RCC 7860 (cell line): ENCODE data around the gene IFNA5.

Source experiments
- DNase-seq: peaks from one replicate; pipeline ENCODE4 v3.0.0-alpha.2; 2015; ENCODE audit warnings: low spot score
- FAIRE-seq: peaks from 2 replicates; lab custom pipeline; 2012; peaks lifted over from hg19 to GRCh38; lab: Jason Lieb, UNC

Gene IFNA5

DNA sequence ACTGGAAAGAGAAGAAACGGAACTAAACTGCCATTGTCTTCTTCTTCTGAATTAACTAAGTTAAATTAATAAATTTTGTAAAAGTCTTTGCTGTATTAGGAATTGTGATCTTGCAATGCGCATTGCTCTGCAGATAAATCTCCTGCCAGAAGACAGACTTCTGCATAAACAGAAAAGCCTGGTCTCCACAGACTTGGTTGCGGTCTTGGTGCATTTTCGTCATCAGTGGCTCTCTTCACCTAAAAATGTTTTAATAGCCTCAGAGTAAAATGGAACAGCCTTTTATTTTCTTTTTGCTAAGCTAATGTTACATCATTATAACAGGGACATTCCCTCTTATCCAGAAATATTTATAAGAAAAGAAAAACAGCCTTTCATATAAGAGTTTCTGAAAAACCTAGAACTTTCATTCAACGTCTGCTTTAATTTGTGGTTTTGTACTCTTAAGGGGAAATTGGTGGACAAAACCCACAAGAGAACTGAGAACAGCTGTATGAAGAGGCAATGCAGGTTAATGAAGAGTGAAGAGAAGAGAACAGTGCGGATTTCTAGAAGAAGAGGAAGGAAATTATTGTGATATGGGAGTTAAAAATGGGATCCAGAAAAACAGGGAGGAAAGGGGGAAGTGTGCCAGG, 10.1 kb downstream of the IFNA5 start:
- FAIRE-seq (no peak), DNase-seq (no peak)

DNA sequence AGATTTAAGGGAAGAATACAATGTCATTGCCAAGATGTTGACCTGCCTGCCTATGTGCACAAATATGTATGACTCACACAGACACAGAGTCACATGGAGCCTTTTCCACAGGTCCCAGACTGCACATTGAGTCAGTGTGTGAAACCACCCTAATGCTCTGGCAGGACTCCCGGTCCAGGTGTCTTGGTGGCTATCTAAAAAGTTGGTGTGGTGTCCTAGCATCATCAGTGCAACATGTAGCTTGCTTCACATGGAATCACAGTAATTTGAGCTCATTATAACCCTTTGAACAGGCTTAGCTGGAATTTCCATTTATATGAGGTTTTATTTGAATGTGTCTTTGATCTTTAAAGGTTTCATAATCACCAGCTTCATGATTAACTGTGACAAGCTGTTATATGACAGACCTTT, 10.7 kb downstream of the IFNA5 start:
- peak; percentile 36 for DNase-seq

DNA sequence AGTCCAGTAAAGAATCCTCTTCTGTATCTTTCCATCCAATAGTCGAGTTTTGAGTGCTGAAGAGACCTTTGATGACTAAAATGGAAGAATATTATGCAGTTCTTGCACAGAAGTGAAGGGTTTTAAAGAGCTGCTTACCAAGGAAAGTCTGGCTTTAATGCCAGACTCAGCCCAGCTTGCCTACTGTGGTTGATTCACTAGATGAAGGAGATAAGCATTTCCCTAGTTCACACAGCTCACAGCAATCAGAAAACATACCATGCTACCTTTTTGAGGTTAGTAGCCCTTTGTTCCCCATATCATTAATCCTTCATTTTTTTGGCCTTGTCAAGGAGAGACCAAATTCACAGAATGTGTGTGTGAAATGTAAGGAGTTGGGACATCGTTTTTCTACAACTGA, 15.3 kb downstream of the IFNA5 start:
- no peak for FAIRE-seq
- DNase-seq = no peak

More for the DNA sequence above, 10.7 kb downstream of the IFNA5 start:
- FAIRE-seq = peak; percentile 38

DNA sequence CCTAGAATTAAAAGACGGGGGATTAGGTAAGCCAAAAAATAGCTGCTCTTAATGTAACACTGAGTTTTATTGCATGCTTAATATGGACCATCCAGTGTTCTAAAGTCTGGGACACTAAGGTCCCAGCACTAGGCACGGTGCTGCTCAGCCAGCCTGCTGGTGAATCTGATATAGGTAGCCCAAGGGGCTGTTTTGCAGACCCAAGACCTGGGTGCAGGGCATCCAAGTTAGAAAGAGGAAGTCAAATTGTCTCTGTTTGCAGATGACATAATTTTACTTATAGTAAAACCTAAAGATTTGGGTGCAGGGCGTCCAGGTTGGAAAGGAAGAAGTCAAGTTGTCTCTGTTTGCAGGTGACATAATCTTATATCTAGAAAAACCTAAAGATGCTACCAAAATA, 17.8 kb downstream of the IFNA5 start:
- DNase-seq = no peak
- no peak for FAIRE-seq

DNA sequence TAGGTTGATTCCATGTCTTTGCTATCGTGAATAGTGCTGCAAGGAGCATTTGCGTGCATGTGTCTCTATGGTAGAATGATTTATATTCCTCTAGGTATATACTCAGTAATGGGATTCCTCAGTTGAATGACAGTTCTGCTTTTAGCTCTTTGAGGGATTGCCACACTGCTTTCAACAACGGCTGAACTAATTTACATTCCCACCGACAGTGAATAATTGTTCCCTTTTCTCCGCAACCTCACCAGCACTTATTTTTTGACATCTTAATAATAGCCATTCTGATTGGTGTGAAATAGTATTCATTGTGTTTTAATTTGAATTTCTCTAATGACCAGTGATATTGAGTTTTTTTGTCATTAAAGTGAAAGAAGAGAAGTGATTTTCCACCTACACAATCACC, 18.5 kb downstream of the IFNA5 start:
- DNase-seq = no peak

DNA sequence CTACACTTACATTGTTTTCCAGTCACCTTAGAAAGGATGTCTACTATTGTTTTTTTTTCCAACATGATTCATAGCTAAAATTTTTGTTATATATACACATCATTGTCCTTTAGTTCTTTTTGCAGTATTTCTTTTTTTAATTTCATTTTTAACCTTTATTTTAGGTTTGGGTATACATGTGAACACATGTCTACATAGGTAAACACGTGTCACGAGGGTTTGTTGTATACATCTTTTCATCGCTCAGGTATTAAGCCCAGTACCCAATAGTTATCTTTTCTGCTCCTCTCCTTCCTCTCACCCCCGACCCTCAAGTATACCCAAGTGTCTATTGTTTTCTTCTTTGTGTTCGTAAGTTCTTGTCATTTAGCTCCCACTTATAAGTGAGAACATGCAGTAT, 19.0 kb downstream of the IFNA5 start:
- FAIRE-seq (no peak), DNase-seq (no peak)

More for the DNA sequence above, 18.5 kb downstream of the IFNA5 start:
- FAIRE-seq = no peak

DNA sequence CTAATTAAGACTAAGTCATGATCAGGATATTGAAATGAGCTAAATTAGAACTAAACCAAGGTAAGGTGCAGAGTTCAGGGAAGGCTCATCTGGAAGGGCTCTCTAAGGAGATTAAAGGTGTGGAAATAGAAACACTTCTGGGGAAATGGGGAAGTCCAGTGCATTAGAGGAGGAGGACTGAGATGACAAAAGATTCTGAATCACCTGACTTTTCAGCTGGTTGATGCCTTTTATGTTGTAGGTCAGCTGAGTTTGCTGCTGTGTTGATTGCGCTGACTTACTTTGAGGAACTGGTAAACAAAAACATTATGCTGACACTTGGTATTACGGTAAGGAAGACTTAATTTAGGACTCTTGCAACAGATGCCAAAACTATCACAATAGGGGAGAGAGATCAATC, 23.8 kb downstream of the IFNA5 start:
- FAIRE-seq = no peak
- DNase-seq = no peak

DNA sequence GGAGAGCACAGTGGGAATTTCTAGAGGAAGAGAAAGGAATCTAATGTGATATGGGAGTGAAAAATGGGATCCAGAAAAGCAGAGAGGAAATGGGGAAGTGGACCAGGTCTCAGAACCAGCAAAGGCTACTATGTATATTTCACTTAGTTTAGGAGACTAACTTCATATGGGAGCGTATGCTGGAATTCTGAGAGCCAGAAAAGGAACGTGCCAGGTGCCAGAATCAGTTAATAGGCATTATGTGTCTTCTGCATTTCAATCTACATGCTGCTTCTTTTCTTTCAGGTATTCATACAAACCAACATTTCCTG, 36.8 kb downstream of the IFNA5 start:
- no peak for DNase-seq
- no peak for FAIRE-seq

DNA sequence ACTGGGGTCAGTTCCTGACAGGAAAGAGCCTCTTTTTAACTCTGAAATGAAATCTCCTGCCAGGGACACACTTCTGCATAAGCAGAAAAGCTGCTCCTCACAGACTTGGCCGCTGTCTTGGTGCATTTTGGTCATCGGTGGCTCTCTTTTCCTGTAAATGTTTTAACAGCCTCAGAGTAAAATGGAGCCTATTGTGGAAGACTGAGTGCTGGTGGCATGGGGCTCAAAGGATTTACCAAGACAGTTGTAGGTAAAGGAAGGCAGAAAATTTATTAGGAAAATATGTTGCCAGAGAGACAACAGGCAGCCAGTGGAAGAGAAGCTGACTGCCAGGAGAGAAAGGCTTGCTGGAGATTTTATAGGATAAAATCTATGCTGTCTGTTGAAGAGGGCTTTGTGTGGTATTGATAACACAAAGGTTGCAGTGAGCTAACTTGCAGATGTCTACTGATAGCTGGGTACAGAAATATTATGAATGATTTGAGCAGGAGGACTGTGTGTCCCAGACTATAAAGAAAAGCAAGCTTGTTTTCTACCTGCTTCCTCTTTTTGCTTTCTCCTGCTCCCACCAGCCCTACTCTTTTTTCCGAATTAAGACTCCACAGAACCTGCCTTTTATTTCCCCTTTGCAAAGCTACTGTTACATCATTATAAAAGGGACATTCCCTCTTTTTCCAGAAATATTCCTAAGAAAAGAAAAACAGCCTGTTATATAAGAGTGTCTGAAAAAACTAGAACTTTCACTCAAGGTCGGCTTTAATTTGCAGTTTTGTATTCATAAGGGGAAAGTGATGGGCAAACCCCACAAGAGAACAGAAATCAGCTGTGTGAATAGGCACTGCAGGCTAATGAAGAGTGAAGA, 37.4 kb downstream of the IFNA5 start:
- DNase-seq (no peak), FAIRE-seq (no peak)

DNA sequence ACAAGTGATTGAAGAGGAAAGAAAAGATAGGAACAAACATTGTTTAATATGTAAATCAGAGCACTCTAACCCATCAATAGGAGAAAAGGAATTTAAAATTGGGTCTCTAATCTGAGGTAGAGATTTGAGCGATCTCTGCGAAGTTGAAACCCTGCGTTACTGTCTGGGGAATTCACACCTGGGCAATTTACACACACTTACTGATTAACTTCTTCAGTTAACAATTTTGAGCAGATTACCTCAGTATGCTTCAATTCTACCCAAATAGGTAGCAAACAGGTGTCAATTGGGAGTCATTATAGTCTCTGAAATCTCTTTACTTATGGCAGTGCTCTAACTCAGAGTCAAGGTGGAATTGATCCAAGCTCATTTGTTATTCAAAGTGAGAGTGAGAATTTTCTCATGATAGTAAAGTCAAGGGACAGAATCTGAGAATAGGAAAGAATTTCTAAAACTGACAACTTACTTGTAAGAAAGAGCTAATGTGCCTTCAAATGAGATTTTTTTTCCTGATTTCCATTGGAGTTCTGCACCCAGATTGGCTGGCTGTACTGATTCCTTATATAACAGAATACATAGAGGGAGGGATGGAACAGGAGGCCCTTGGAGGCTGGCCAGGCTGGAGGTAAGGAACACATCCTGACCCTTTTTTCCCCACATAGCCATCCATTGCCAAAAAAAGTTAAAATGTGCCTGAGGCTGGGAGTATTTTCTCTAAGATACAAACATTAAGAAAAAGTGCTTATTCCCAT, 38.2 kb downstream of the IFNA5 start:
- no peak for FAIRE-seq

DNA sequence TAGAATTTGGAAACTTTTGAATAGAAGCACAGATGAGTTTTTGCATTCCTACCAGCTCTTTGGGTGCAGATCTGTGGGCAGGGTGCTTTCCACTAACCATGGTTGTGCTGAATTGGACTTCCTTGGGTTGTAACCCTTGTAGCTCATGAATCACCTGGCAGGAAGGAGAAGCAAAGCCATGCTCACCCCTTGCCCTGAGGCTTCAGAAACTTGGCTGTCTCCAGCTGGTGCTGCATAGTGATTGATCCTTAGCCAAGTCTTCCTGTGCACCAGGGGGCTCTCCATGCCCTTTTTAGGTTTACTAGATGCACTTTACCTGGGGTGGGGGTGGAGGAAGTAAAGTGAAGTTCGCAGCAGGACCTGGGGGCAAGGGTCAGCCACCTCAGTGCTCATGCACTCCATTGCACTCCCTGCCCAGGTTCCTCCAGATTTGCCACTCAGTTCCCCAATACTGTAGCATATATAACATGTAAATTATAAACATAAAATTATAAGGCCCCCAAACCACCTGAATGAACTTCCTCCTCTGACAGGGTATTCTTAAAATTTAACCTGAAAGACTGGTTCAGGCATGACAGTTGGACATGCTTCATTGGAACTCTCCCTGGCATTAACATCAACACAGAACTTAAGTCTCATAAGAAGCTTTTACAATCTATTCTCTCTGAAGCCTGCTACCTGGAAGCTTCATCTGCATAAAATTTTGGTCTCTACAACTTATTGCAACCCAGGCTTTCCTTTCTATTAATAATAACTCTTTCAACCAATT, 39.5 kb downstream of the IFNA5 start:
- FAIRE-seq = no peak
- no peak for DNase-seq

More for the DNA sequence above, 38.2 kb downstream of the IFNA5 start:
- no peak for DNase-seq

DNA sequence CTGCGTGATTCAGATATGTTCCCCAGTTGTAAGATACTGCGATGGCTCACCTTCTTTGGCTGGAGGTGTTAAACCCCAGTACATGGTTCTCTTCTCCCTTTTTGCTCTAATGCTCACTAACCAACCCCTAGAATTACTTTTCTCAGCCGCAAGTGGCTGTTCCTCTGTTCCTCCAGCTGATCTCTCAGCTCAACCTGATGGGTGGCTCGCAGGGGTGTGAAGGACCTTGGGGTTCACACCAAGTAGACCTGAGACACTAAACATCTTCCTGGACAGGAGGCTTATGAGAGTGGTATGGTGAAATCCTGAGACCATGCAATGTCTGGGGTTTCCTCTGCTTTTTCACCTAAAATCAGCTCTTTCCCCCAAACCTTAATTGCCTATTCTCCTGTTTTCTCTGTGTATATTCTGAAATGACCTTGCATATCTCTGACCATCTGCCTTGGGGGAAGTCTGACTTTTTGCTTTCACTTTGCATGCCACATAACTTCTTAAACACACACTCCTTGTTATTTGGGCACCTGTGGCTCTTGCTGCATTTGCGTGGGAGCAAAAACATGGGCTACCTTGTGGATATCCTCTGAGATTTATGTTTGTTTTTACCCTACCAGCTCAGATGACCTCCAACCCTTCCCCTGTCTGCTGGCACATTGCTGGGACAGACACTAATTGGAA, 49.4 kb downstream of the IFNA5 start:
- FAIRE-seq (no peak), DNase-seq (no peak)
